ENCODE measurements around the gene HDHD3. TPM values are rescaled to one million over a fixed set of nuclear protein-coding genes. Genes with fewer than 3 reads are reported as not detected.

Gene HDHD3
- total and polyA plus RNA-seq, 12 donors = 10.9 to 42.5 (median 18.7) TPM

DNA sequence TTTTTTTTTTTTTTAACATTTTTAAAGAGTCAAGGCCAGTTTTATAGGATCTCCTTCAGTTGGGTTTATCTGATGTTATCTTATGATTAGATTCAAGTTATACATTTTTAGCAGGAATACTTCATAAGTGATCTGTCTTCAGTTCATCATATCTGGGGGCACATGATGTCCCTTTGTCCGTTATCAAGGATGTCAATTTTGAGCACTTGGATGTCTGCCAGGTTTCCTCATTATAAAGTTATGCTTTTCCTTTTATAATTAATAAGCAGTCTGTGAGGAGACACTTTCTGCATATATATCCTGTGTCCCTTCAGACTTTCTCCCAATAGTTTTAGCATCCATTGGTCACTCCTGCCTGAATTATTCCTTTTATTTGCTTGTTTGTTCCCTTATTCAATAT, 11.8 kb downstream of the HDHD3 start:
- no peak for ATAC-seq
- intact Hi-C loops (cut with DNase I) = no loop called here
- 18 to 20% methylated on average over 1 of the region's 1 CpG for WGBS, 2 donors
- Histone ChIP-seq H3K27ac (no peak overlapping the region), H3K9me3 (no peaks in the 10 kb centered on the region), H3K4me1 (peaks cover 0 to 17% (median 0%) of the 10 kb centered on the region in 9 donors), H3K27me3 (no peaks in the 10 kb centered on the region), H3K36me3 (no peaks in the 10 kb centered on the region), H3K4me3 (no peak overlapping the region)
- TF ChIP-seq, protein P1, sequence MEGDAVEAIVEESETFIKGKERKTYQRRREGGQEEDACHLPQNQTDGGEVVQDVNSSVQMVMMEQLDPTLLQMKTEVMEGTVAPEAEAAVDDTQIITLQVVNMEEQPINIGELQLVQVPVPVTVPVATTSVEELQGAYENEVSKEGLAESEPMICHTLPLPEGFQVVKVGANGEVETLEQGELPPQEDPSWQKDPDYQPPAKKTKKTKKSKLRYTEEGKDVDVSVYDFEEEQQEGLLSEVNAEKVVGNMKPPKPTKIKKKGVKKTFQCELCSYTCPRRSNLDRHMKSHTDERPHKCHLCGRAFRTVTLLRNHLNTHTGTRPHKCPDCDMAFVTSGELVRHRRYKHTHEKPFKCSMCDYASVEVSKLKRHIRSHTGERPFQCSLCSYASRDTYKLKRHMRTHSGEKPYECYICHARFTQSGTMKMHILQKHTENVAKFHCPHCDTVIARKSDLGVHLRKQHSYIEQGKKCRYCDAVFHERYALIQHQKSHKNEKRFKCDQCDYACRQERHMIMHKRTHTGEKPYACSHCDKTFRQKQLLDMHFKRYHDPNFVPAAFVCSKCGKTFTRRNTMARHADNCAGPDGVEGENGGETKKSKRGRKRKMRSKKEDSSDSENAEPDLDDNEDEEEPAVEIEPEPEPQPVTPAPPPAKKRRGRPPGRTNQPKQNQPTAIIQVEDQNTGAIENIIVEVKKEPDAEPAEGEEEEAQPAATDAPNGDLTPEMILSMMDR (IDR thresholded peaks at IDR 0.05) = no peak
- no peak for DNase-seq

DNA sequence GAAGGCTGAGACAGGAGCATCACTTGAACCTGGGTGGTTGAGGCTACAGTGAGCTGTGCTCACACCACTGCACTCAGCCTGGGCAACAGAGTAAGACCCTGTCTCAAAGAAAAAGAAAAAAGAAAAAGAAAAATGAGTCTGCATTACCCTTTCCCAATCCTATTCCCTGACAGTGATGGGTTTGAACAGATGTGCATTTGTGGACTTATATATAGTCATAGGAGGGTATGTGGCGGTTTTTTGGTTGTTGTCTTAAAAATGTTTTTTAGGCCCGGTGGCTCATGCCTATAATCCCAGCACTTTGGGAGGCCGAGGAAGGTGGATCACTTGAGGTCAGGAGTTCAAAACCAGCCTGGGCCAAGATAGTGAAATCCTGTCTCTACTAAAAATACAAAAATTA, 13.4 kb downstream of the HDHD3 start:
- Histone ChIP-seq H3K4me3 (no peak overlapping the region), H3K27me3 (no peaks in the 10 kb centered on the region), H3K4me1 (peaks cover 0 to 11% (median 0%) of the 10 kb centered on the region in 9 donors), H3K27ac (no peak overlapping the region), H3K9me3 (no peaks in the 10 kb centered on the region), H3K36me3 (no peaks in the 10 kb centered on the region)
- intact Hi-C loops (cut with DNase I) = no loop called here
- TF ChIP-seq, protein P1 (IDR thresholded peaks at IDR 0.05) = no peak
- WGBS, 2 donors = 80 to 82% methylated on average over 3 of the region's 3 CpGs
- no peak for DNase-seq
- no peak for ATAC-seq

DNA sequence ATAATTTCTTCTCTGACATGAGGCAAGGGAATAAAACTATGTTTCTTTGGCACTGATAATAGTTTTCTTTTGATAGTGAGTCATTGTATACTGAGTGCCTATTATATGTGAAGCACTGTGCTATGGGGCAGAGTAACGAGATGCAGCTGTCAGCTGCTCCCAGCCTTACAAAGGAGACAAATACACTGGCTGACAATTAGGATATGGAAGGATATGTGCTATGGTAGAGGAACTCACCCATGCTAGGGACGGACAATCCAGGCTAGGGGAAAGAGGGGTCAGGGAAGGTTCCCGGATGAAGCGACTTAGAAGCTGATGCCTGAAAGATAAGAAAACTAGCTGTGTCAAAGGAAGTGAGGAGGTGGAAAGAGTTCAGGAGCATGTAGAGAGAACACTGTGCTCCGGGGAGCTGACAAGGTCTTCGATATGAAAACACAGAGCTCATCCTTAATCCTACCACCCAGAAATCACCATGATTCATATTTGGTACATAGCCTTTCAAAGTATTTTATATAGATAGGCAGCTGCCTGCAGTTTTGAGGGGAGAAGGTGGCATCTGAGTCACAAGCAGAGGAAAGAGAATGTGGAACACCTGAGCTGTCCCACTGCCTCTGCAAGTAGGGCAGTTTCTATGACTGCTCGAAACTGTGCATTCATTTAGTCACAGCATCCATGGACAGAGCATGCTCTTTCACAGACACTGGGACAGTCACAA, 15.3 kb downstream of the HDHD3 start:
- whole genome bisulfite sequencing, 2 donors = 55 to 73% methylated on average over 7 of the region's 7 CpGs
- Histone ChIP-seq H3K4me1 (peaks cover 0 to 7% (median 0%) of the 10 kb centered on the region in 9 donors), H3K27me3 (no peaks in the 10 kb centered on the region), H3K27ac (no peak overlapping the region), H3K4me3 (no peak overlapping the region), H3K9me3 (no peaks in the 10 kb centered on the region), H3K36me3 (no peaks in the 10 kb centered on the region)
- DNase-seq (no peak), ATAC-seq (no peak)
- intact Hi-C loops (cut with DNase I) = no loop called here
- TF ChIP-seq, protein P1 (IDR thresholded peaks at IDR 0.05) = no peak

GRCh38 chr9:113360242-113360842, 16.4 kb downstream of the HDHD3 start:
- no peaks in the 10 kb centered on the region for H3K27me3 ChIP-seq
- H3K4me1 ChIP-seq = peaks cover 0 to 5% (median 0%) of the 10 kb centered on the region in 9 donors
- TF ChIP-seq, protein P1 (IDR thresholded peaks at IDR 0.05) = no peak
- H3K36me3 ChIP-seq = no peaks in the 10 kb centered on the region
- DNase-seq (no peak), ATAC-seq (peak in 1 of 8 donors; percentile 62)
- no peak overlapping the region for H3K27ac ChIP-seq
- intact Hi-C loops (cut with DNase I) = no loop called here
- 88 to 89% methylated on average over 15 of the region's 15 CpGs for WGBS, 2 donors
- no peaks in the 10 kb centered on the region for H3K9me3 ChIP-seq
- no peak overlapping the region for H3K4me3 ChIP-seq

Measured in heart right ventricle (tissue), 16 donors.